WTC11 (cell line): ENCODE measurements around the gene IL16.

Source experiments
- ESRRA ChIP-seq: sonication (generic); formaldehyde crosslinking; IDR thresholded peaks from 2 replicates; pipeline ENCODE4 v1.8.1; 2022; ENCODE audit warnings: mild to moderate bottlenecking, missing genetic modification reagents, borderline replicate concordance
- SP1 ChIP-seq: sonication (generic); formaldehyde crosslinking; conservative IDR thresholded peaks from 2 replicates; pipeline ENCODE4 v1.8.1; 2022; ENCODE audit warnings: missing genetic modification reagents

DNA sequence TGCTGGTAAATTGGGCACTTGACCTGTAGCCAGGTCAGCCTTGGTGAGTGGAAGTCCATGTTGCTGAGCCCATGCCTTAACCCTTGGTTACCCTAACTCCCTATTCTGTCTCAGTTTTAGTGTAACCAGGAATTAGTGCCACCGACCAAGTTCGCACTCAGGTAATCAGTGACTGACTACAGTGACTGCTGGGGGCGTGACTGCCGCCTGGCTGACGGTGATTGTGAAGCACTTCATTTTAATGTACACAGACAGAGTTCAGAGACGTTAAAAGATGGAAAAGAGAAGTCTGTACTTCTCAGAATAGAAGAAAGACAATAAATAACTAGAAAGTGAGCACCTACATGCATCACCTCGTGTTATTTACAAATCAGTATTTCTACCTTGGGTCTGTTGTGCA, 45.3 kb upstream of the IL16 start:
- TF ChIP-seq SP1 (CRISPR knock-in tag): no peak
- TF ChIP-seq ESRRA (CRISPR knock-in tag): no peak
